HL-60 (cell line): Measurements from ENCODE around the gene NDUFS3.

Experiments used
- GABPA ChIP-seq: IDR thresholded peaks from 2 replicates; pipeline ENCODE4 v1.6.1; 2012; ENCODE audit warnings: low read depth
- POLR2AphosphoS5 ChIP-seq: IDR thresholded peaks from 2 replicates; pipeline ENCODE4 v1.6.1; 2012; ENCODE audit warnings: low read depth
- SPI1 ChIP-seq: IDR thresholded peaks from 2 replicates; pipeline ENCODE4 v1.6.1; 2012; ENCODE audit warnings: low read depth, mild to moderate bottlenecking, borderline replicate concordance
- TF ChIP-seq, protein P1 (sequence below): IDR thresholded peaks from one replicate; pipeline ENCODE4 v1.5.1; 2011; ENCODE audit warnings: low read length, control low read depth, inconsistent platforms; ENCODE audit not compliant: insufficient read depth
- TF ChIP-seq, protein P2 (sequence below): IDR thresholded peaks from 2 replicates; pipeline ENCODE4 v1.6.1; 2012; ENCODE audit warnings: low read depth; ENCODE audit not compliant: insufficient replicate concordance

DNA sequence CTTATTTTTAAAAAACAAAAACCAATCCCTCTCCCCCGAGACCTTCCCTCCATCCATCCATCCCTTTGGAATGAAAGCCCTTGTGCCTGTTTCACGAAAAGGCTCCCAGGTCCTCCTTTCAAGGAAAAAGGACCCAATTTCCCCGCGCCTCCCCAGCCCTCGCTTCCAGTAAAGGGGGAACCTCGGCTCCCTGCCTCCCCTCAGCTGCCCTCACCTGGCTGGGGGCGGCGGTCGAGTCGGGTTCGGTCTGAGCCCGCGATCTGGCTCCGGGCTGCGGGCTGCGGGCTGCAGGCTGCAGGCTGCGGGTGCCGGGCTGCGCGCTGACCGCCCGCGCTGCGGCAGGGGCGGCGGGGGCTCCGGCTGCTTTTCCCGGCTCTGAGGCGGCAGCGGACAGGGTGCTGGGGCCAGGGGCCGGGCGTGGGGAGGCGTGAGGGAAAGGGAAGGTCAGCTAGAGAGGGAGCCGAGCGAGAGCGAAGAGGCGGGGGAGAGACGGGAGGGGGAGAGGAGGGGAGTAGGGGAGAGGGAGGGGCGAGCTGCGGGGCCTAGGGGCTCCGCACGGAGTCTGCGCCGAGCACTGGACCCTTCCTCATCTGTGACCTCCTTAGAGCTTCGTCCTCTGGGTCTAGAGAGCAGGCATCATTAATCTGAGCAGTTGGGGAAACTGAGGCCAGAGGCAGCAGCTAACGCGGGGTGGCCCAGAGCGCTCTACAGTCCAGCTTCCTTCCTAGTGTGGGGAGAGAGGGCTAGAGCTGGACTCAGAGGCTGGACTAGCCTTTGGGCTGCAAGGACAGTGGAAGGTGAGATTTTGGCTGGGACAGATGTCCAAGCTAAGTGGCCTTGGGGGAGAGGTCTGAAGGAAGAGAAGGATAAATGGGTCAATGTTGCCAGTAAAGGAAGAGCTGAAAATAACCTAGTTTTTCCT, 15.3 kb downstream of the NDUFS3 start, which contains the start of gene C1QTNF4:
- TF ChIP-seq, protein P1, sequence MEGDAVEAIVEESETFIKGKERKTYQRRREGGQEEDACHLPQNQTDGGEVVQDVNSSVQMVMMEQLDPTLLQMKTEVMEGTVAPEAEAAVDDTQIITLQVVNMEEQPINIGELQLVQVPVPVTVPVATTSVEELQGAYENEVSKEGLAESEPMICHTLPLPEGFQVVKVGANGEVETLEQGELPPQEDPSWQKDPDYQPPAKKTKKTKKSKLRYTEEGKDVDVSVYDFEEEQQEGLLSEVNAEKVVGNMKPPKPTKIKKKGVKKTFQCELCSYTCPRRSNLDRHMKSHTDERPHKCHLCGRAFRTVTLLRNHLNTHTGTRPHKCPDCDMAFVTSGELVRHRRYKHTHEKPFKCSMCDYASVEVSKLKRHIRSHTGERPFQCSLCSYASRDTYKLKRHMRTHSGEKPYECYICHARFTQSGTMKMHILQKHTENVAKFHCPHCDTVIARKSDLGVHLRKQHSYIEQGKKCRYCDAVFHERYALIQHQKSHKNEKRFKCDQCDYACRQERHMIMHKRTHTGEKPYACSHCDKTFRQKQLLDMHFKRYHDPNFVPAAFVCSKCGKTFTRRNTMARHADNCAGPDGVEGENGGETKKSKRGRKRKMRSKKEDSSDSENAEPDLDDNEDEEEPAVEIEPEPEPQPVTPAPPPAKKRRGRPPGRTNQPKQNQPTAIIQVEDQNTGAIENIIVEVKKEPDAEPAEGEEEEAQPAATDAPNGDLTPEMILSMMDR, result no peak
- no peak for TF ChIP-seq GABPA
- TF ChIP-seq, protein P2, sequence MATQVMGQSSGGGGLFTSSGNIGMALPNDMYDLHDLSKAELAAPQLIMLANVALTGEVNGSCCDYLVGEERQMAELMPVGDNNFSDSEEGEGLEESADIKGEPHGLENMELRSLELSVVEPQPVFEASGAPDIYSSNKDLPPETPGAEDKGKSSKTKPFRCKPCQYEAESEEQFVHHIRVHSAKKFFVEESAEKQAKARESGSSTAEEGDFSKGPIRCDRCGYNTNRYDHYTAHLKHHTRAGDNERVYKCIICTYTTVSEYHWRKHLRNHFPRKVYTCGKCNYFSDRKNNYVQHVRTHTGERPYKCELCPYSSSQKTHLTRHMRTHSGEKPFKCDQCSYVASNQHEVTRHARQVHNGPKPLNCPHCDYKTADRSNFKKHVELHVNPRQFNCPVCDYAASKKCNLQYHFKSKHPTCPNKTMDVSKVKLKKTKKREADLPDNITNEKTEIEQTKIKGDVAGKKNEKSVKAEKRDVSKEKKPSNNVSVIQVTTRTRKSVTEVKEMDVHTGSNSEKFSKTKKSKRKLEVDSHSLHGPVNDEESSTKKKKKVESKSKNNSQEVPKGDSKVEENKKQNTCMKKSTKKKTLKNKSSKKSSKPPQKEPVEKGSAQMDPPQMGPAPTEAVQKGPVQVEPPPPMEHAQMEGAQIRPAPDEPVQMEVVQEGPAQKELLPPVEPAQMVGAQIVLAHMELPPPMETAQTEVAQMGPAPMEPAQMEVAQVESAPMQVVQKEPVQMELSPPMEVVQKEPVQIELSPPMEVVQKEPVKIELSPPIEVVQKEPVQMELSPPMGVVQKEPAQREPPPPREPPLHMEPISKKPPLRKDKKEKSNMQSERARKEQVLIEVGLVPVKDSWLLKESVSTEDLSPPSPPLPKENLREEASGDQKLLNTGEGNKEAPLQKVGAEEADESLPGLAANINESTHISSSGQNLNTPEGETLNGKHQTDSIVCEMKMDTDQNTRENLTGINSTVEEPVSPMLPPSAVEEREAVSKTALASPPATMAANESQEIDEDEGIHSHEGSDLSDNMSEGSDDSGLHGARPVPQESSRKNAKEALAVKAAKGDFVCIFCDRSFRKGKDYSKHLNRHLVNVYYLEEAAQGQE, result no peak
- TF ChIP-seq SPI1, result no peak
- no peak for TF ChIP-seq POLR2AphosphoS5
